ENCODE measurements around the gene INPP4B.

- TF ChIP-seq, protein P1, sequence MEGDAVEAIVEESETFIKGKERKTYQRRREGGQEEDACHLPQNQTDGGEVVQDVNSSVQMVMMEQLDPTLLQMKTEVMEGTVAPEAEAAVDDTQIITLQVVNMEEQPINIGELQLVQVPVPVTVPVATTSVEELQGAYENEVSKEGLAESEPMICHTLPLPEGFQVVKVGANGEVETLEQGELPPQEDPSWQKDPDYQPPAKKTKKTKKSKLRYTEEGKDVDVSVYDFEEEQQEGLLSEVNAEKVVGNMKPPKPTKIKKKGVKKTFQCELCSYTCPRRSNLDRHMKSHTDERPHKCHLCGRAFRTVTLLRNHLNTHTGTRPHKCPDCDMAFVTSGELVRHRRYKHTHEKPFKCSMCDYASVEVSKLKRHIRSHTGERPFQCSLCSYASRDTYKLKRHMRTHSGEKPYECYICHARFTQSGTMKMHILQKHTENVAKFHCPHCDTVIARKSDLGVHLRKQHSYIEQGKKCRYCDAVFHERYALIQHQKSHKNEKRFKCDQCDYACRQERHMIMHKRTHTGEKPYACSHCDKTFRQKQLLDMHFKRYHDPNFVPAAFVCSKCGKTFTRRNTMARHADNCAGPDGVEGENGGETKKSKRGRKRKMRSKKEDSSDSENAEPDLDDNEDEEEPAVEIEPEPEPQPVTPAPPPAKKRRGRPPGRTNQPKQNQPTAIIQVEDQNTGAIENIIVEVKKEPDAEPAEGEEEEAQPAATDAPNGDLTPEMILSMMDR (IDR thresholded peaks at IDR 0.05; ENCODE audit: low read depth, low read length) = no peak
- TF ChIP-seq MAX (IDR thresholded peaks at IDR 0.05; ENCODE audit: low read depth, low read length) (no peak), POLR2A (IDR thresholded peaks at IDR 0.05; ENCODE audit: extremely low read depth, insufficient read length) (no peak), MYC (IDR thresholded peaks at IDR 0.05; ENCODE audit: low read depth, low read length) (no peak)
These were observed 438.1 kb downstream of the INPP4B start for GRCh38 chr4:142408003-142408441.

Measured in NB4 (cell line).